ENCODE results near the gene GSS. TPM values are rescaled to one million over a fixed set of nuclear protein-coding genes. Genes with fewer than 3 reads are reported as not detected.

The GSS gene
- 112 and 121 TPM in 2 replicates for total RNA-seq (2014; rRNA removed; shearing (Covaris generic))

GRCh38 chr20:34955231-34956040 lies at the start of gene GSS, which contains the start of gene MYH7B:
TSS of gene GSS (minus strand) at chr20:34955806. CDS start at chr20:34951852, 3,954 bp downstream.
TSS of gene MYH7B (plus strand) at chr20:34955868. CDS start at chr20:34978006, 22,138 bp downstream.
- DNase-seq (ENCODE audit: low read depth) = peak; percentile 98

- no peak for DNase-seq (ENCODE audit: low read depth)
These were observed 49.3 kb upstream of the GSS start for GRCh38 chr20:35004749-35005462.

- no peak for DNase-seq (ENCODE audit: low read depth)
These were observed 48.6 kb upstream of the GSS start for GRCh38 chr20:35004051-35004725.

- DNase-seq (ENCODE audit: low read depth) = no peak
These were observed 47.8 kb upstream of the GSS start for GRCh38 chr20:35003211-35004031.

DNA sequence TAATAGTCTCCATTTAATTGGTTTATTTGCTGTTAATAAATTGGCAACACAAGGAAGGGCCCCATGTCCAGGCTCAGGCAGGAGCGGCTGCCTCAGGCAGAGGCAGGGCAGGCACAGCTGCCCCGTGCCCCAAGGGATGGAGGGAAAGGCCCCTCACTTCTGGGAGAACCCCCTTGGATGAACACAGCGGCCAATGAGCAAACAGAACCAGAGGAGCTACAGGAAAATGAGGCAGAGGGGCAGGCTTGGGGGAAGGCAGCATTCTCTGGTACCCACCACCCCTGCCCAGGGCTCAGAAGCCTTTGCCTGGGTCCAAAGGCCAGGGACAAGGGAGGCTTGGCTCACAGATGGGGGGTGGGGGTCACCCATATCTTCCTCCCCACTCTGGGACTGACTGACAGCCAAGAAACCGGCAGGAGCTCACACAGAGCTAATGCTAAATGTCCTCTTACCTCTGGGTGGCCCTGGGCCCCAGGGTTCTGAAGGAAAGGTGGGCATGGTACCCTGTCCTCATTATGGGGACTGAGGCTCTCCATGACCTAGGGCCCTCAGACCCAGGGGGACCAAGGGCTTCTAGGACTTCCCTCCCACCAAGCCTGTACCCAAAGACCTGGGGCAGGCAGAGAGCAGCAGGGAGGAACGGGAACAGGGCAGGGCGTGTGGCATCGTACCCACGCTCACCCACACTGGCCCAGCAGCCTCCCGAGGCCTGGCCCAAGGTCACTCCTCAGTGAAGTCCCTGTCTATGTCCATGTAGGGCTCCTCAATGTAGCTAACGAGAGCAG lies 47.0 kb upstream of the GSS start:
- DNase-seq (ENCODE audit: low read depth) = no peak

DNA sequence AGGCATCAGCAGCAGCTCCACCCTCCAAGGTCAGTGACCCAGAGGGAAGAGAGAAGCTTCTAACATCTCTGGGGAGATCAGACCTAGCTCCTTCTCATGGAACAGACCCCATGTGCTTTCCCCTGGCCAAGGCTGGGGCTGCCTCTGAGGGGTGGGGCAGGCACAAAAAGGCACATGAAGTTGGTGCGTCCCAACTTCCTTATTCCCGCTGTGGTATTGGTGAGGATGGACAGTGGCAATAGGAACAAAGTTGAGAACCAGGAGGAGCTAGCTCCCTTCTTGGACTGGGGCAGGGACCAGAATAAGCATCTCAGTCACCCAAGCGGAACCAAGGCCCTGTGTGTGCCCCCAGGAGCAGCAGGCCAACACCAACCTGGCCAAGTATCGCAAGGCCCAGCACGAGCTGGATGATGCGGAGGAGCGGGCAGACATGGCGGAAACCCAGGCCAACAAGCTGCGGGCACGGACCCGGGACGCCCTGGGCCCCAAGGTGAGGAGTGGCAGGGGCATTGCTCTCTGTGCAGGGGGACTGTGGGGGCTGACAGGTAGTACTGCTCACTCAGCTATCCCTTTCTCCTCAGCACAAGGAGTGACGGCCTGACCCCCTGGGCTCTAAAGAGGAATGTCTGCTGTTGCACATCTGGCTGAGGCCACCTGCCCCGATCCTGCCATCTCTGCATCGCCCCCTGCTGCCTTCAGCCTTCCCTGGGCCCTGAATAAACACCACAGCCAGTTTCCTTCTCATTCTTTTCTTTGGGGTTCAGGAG lies 46.2 kb upstream of the GSS start:
- no peak for DNase-seq (ENCODE audit: low read depth)

- DNase-seq (ENCODE audit: low read depth) = no peak
These were observed 45.5 kb upstream of the GSS start for GRCh38 chr20:35000922-35001595.

DNA sequence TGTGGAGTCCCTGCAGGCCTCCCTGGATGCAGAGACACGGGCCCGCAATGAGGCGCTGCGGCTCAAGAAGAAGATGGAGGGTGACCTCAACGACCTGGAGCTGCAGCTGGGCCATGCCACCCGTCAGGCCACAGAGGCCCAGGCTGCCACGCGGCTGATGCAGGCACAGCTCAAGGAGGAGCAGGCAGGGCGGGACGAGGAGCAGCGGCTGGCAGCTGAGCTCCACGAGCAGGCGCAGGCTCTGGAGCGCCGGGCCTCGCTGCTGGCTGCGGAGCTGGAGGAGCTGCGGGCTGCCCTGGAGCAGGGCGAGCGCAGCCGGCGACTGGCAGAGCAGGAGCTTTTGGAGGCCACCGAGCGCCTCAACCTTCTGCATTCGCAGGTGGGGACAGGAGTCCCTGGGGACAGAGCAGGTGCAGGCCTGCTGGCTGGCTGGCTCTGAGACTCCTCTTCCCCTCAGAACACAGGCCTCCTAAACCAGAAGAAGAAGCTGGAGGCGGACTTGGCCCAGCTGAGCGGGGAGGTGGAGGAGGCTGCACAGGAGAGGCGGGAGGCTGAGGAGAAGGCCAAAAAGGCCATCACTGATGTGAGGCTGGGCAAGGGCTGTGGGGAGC lies 44.8 kb upstream of the GSS start:
- no peak for DNase-seq (ENCODE audit: low read depth)

DNA sequence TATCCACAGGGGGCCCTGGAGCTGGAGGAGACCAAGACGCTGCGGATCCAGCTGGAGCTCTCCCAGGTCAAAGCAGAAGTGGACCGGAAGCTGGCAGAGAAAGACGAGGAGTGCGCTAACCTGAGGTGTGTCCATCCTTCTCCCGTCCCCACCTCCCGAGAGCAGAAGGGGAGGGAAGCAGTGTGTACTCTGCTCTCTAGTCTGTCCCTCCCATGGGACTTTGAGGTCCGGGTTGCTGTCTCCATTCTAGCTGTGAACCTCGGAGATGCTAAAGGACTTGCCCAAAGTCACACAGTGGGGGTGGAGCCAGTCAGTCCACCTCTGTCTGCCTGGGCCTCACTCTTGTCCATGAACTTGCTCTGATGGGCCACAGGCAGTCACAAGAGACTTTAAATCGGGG lies 44.2 kb upstream of the GSS start:
- DNase-seq (ENCODE audit: low read depth) = no peak

- DNase-seq (ENCODE audit: low read depth) = no peak
These were observed 43.4 kb upstream of the GSS start for GRCh38 chr20:34999021-34999451.

GRCh38 chr20:34998331-34998950 lies 42.8 kb upstream of the GSS start:
- DNase-seq (ENCODE audit: low read depth) = no peak

GRCh38 chr20:34997774-34998173 lies 42.2 kb upstream of the GSS start:
- no peak for DNase-seq (ENCODE audit: low read depth)

DNA sequence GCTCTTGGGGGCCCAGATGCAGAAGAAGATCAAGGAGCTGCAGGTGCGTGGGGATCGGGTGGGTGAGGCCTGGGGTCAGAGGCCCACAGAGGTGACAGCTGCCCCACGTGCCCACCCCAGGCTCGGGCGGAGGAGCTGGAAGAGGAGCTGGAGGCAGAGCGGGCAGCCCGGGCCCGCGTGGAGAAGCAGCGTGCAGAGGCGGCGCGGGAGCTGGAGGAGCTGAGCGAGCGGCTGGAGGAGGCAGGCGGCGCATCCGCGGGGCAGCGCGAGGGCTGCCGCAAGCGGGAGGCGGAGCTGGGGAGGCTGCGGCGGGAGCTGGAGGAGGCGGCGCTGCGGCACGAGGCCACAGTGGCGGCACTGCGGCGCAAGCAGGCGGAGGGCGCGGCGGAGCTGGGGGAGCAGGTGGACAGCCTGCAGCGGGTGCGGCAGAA lies 41.5 kb upstream of the GSS start:
- DNase-seq (ENCODE audit: low read depth) = no peak

GRCh38 chr20:34996243-34997028 lies 40.8 kb upstream of the GSS start:
- no peak for DNase-seq (ENCODE audit: low read depth)

GRCh38 chr20:34995696-34996095 lies 40.1 kb upstream of the GSS start:
- DNase-seq (ENCODE audit: low read depth) = no peak

DNA sequence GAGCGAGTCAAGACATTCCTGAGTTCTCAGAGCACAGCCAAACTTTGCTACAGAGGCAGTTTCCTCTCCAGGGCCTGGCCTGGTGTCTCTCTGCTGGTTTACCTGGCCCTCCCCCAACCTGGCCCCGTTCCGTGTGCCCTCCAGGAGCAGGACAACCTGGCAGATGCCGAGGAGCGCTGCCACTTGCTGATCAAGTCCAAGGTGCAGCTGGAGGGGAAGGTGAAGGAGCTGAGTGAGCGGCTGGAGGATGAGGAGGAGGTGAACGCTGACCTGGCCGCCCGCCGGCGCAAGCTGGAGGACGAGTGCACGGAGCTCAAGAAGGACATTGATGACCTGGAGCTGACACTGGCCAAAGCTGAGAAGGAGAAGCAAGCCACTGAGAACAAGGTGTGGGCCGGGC lies 39.6 kb upstream of the GSS start:
- no peak for DNase-seq (ENCODE audit: low read depth)

GRCh38 chr20:34994509-34995131 lies 39.0 kb upstream of the GSS start:
- DNase-seq (ENCODE audit: low read depth) = no peak
